HepG2 (cell line): ENCODE data around the gene ZBTB4. TPM values are rescaled to one million over a fixed set of nuclear protein-coding genes. Genes with fewer than 3 reads are reported as not detected.

ENCODE experiments used
- AFF4 ChIP-seq: sonication (generic); formaldehyde crosslinking; IDR thresholded peaks from 2 replicates; pipeline ENCODE4 v1.4.0; 2020; ENCODE audit warnings: missing genetic modification reagents
- BRCA1 ChIP-seq: sonication (generic); formaldehyde crosslinking; IDR thresholded peaks from 2 replicates; pipeline ENCODE4 v1.4.0; 2020; ENCODE audit warnings: missing genetic modification reagents
- BRD4 ChIP-seq: sonication (generic); formaldehyde crosslinking; IDR thresholded peaks from 2 replicates; pipeline ENCODE4 v1.4.0; 2020; ENCODE audit warnings: missing genetic modification reagents
- CCAR2 ChIP-seq: fragments of 200-400 bp; formaldehyde crosslinking; optimal IDR thresholded peaks from 2 replicates; pipeline ENCODE3; 2018; ENCODE audit warnings: low read depth, mild to moderate bottlenecking, low read length, moderate library complexity
- CHD2 ChIP-seq: IDR thresholded peaks from 2 replicates; pipeline ENCODE4 v1.6.1; 2011; ENCODE audit warnings: low read depth, low read length, improper control_type of control experiment
- GLMP ChIP-seq: sonication (generic); formaldehyde crosslinking; IDR thresholded peaks from 2 replicates; pipeline ENCODE4 v1.9.0; 2021; ENCODE audit warnings: missing genetic modification reagents, mild to moderate bottlenecking, borderline replicate concordance
- NCOA5 ChIP-seq: sonication (generic); formaldehyde crosslinking; IDR thresholded peaks from 2 replicates; pipeline ENCODE4 v1.4.0; 2020; ENCODE audit warnings: missing genetic modification reagents
- PRPF4 ChIP-seq: fragments of 200-400 bp; formaldehyde crosslinking; IDR thresholded peaks from 2 replicates; pipeline ENCODE4 v1.6.1; 2016; ENCODE audit warnings: low read length, low read depth; ENCODE audit not compliant: poor library complexity, severe bottlenecking
- SMC3 ChIP-seq: IDR thresholded peaks from 2 replicates; pipeline ENCODE4 v1.6.1; 2011; ENCODE audit warnings: low read length, improper control_type of control experiment
- SNAPC5 ChIP-seq: sonication (generic); formaldehyde crosslinking; IDR thresholded peaks from 2 replicates; pipeline ENCODE4 v1.8.1; 2023; ENCODE audit warnings: mild to moderate bottlenecking, missing genetic modification reagents, borderline replicate concordance
- SOX5 ChIP-seq: IDR thresholded peaks from 2 replicates; pipeline ENCODE4 v1.6.1; 2016; ENCODE audit warnings: borderline replicate concordance
- SRSF4 ChIP-seq: fragments of 200-400 bp; formaldehyde crosslinking; IDR thresholded peaks from one replicate; pipeline ENCODE4 v1.6.1; 2018; ENCODE audit warnings: mild to moderate bottlenecking, low read depth, low read length, moderate library complexity; ENCODE audit not compliant: poor library complexity, severe bottlenecking
- ZBTB38 ChIP-seq: sonication (generic); formaldehyde crosslinking; IDR thresholded peaks from 2 replicates; pipeline ENCODE4 v1.5.1; 2020; ENCODE audit warnings: mild to moderate bottlenecking, missing genetic modification reagents
- ZBTB4 ChIP-seq: sonication (generic); formaldehyde crosslinking; IDR thresholded peaks from 2 replicates; pipeline ENCODE4 v1.4.0; 2020; ENCODE audit warnings: missing genetic modification reagents, mild to moderate bottlenecking, borderline replicate concordance
- ZNF367 ChIP-seq: sonication (generic); formaldehyde crosslinking; IDR thresholded peaks from 2 replicates; pipeline ENCODE4 v1.4.0; 2020; ENCODE audit warnings: missing genetic modification reagents, borderline replicate concordance
- ZNF7 ChIP-seq: IDR thresholded peaks from 2 replicates; pipeline ENCODE4 v1.6.1; 2016; ENCODE audit warnings: missing biosample characterization, missing genetic modification reagents
- polyA plus RNA-seq, 8 experiments: library from polyadenylated mRNA; depleted of rRNA in 3 of 8; stranded (reverse) in 7 of 8; unstranded in 1 of 8; fragments of >200 nt; fragmentation: Illumina TruSeq in 4 of 8; extraction: Trizol in 4 of 8; gene quantifications; 2 replicates each; pipeline versions ENCODE4 v1.2.1 to v1.2.3, GENCODE V29; 2011 to 2016; ENCODE audit warnings: low read depth in 4 of 8, missing spikeins in 1 of 8, mixed read lengths in 1 of 8; ENCODE audit not compliant: insufficient read depth in 1 of 8
- total RNA-seq, 5 experiments: library from RNA; depleted of rRNA; stranded (reverse); fragments of >200 nt; fragmentation: Illumina TruSeq; extraction: Trizol; gene quantifications; 2 replicates each; pipeline ENCODE4 v1.2.3, GENCODE V29; 2016; ENCODE audit warnings: low read depth in 1 of 5

The ZBTB4 gene
- total and polyA plus RNA-seq, 2 of the 13 experiments (the other 11 are each of a cell fraction or from before 2014, with no cell fraction given): 4.3 to 7.4 TPM

- no peak for TF ChIP-seq AFF4 (CRISPR knock-in tag)
- no peak for TF ChIP-seq BRCA1 (CRISPR knock-in tag)
- peak; percentile 96 for TF ChIP-seq ZBTB38 (CRISPR knock-in tag)
- no peak for TF ChIP-seq CCAR2
- TF ChIP-seq GLMP: no peak
- TF ChIP-seq ZBTB4 (CRISPR knock-in tag): peak; percentile 54; the same call in 1 of the 2 replicates
- no peak for TF ChIP-seq ZNF7 (CRISPR knock-in tag)
- TF ChIP-seq SRSF4: no peak
- TF ChIP-seq SNAPC5: no peak
- TF ChIP-seq SMC3: peak; percentile 54
- peak; percentile 37 for TF ChIP-seq PRPF4
- no peak for TF ChIP-seq SOX5
- TF ChIP-seq BRD4 (CRISPR knock-in tag): no peak
- TF ChIP-seq CHD2: no peak
- TF ChIP-seq NCOA5: no peak
- TF ChIP-seq ZNF367 (CRISPR knock-in tag): no peak
- TF ChIP-seq, all 625 proteins: peak for 9
These were observed 23.6 kb upstream of the ZBTB4 start (continued) for GRCh38 chr17:7502987-7503386.
